ENCODE data around the gene LYVE1. TPM values are rescaled to one million over a fixed set of nuclear protein-coding genes. Genes with fewer than 3 reads are reported as not detected.

LYVE1 gene
- total RNA-seq, 4 donors from 2014 or later: 36.1 to 104 (median 71.9) TPM

GRCh38 chr11:10561947-10562346 lies 6.5 kb downstream of the LYVE1 start:
- H3K27ac ChIP-seq: no peak overlapping the region
- no peaks in the 10 kb centered on the region for H3K36me3 ChIP-seq
- 92 to 95% methylated on average over 1 of the region's 1 CpG for WGBS, 2 donors
- H3K4me1 ChIP-seq: no peaks in the 10 kb centered on the region
- H3K9me3 ChIP-seq: no peaks in the 10 kb centered on the region
- H3K4me3 ChIP-seq: no peak overlapping the region
- H3K27me3 ChIP-seq: no peaks in the 10 kb centered on the region
- DNase-seq (ENCODE audit: low spot score in 2 of 2): no peak
- no peak for TF ChIP-seq POLR2A (IDR thresholded peaks at IDR 0.05)
- no peak for TF ChIP-seq EP300 (IDR thresholded peaks at IDR 0.05)
- no peak for TF ChIP-seq CTCF (IDR thresholded peaks at IDR 0.05)

- no peak for TF ChIP-seq EP300 (IDR thresholded peaks at IDR 0.05)
- TF ChIP-seq POLR2A (IDR thresholded peaks at IDR 0.05): no peak
- TF ChIP-seq CTCF (IDR thresholded peaks at IDR 0.05): no peak
- Histone ChIP-seq H3K9me3 (no peaks in the 10 kb centered on the region), H3K4me3 (no peak overlapping the region), H3K27me3 (no peaks in the 10 kb centered on the region), H3K4me1 (no peaks in the 10 kb centered on the region), H3K27ac (no peak overlapping the region), H3K36me3 (no peaks in the 10 kb centered on the region)
- 69 to 75% methylated on average over 3 of the region's 3 CpGs for WGBS, 2 donors
- DNase-seq (ENCODE audit: low spot score in 2 of 2): no peak
Observed at GRCh38 chr11:10561043-10561818, 7.2 kb downstream of the LYVE1 start.

DNA sequence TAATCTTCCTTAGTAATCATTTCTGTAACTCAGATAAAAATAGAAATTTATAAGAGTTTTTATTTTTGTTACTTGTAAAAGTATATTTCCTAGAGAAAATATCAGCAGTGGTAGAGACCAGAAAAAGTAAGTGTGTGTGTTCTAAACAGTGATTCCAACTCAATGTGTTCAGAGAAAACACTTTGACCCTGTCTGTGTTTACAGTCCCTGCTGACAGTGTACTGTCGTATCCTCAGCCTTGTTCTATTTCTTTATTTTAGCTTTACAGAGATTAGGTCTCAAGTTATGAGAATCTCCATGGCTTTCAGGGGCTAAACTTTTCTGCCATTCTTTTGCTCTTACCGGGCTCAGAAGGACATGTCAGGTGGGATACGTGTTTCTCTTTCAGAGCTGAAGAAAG lies 10.2 kb downstream of the LYVE1 start:
- H3K27me3 ChIP-seq: no peaks in the 10 kb centered on the region
- no peak for DNase-seq (ENCODE audit: low spot score in 2 of 2)
- WGBS, 2 donors: 78 to 80% methylated on average over 3 of the region's 3 CpGs
- H3K4me1 ChIP-seq: no peaks in the 10 kb centered on the region
- H3K9me3 ChIP-seq: no peaks in the 10 kb centered on the region
- no peak overlapping the region for H3K27ac ChIP-seq
- TF ChIP-seq POLR2A (IDR thresholded peaks at IDR 0.05) (no peak), EP300 (IDR thresholded peaks at IDR 0.05) (no peak), CTCF (IDR thresholded peaks at IDR 0.05) (no peak)
- no peaks in the 10 kb centered on the region for H3K36me3 ChIP-seq
- H3K4me3 ChIP-seq: no peak overlapping the region

DNA sequence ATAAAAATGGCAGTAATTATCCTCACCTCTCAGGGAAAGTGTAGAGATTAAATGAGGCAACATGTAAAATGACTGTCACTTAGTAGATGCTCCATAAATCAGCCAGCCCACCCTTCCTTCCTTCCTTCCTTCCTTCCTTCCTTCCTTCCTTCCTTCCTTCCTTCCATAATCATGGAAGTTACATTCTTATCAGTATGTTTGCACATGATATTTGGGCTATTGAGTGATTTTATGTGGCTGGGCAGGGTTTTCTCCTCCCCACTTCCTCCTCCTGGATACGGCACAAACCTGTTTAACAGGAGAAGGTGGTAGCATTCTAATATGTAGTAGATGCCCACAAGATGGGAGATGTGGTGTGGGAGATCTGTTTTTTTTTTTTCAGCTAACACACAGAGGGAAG lies 11.9 kb downstream of the LYVE1 start:
- H3K4me3 ChIP-seq: no peak overlapping the region
- no peak overlapping the region for H3K27ac ChIP-seq
- H3K9me3 ChIP-seq: peaks cover 0 to 6% (median 0%) of the 10 kb centered on the region in 4 donors
- no peaks in the 10 kb centered on the region for H3K4me1 ChIP-seq
- H3K27me3 ChIP-seq: no peaks in the 10 kb centered on the region
- 68 to 74% methylated on average over 1 of the region's 1 CpG for WGBS, 2 donors
- TF ChIP-seq EP300 (IDR thresholded peaks at IDR 0.05): no peak
- TF ChIP-seq POLR2A (IDR thresholded peaks at IDR 0.05): no peak
- no peak for TF ChIP-seq CTCF (IDR thresholded peaks at IDR 0.05)
- no peaks in the 10 kb centered on the region for H3K36me3 ChIP-seq
- DNase-seq (ENCODE audit: low spot score in 2 of 2): no peak

DNA sequence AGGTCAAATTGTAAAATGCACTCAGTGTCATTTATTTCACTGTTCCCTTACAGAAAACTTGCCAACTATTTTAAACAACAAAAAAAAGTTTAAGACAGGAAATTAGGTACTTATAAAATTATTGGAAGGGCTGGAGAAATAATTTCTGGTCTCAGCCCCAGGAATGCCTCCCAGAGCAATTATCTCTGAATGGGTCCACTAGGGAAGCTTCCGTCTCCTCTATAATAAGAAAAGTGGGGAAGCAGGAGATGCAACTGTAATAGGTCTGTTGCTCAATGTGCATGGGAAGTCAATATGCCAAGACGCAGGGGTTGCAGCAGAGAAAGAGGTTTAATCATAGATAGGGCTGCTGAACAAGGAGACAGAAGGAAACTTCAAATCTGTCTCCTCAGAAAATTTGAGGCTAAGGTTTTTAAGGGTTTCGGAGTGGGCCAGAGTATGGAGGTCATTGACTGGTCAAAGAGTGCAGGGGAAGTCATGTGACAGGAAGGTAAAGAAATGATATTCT lies 16.6 kb downstream of the LYVE1 start:
- WGBS, 2 donors: 85 to 90% methylated on average over 3 of the region's 3 CpGs
- H3K4me1 ChIP-seq: no peaks in the 10 kb centered on the region
- no peak for DNase-seq (ENCODE audit: low spot score in 2 of 2)
- H3K9me3 ChIP-seq: peaks cover 0 to 10% (median 0%) of the 10 kb centered on the region in 4 donors
- no peaks in the 10 kb centered on the region for H3K36me3 ChIP-seq
- no peak for TF ChIP-seq POLR2A (IDR thresholded peaks at IDR 0.05)
- no peak for TF ChIP-seq CTCF (IDR thresholded peaks at IDR 0.05)
- no peak for TF ChIP-seq EP300 (IDR thresholded peaks at IDR 0.05)
- H3K4me3 ChIP-seq: no peak overlapping the region
- no peak overlapping the region for H3K27ac ChIP-seq
- no peaks in the 10 kb centered on the region for H3K27me3 ChIP-seq
